OCI-LY1 (cell line): ENCODE measurements around the gene FRAS1.

Source experiments
- H2AFZ ChIP-seq: fragments of 200-600 bp; sonication (generic), shearing (Covaris generic); 2 replicates; pipeline ENCODE4 v1.6.0; 2014; ENCODE audit warnings: antibody characterized with exemption, mild to moderate bottlenecking, low read length
- H3F3A ChIP-seq: fragments of 200-600 bp; sonication (generic), shearing (Covaris generic); 2 replicates; pipeline ENCODE4 v1.6.0; 2014; ENCODE audit warnings: mild to moderate bottlenecking, antibody characterized with exemption, low read length, moderate library complexity; ENCODE audit not compliant: insufficient read depth
- H3K27ac ChIP-seq: fragments of 200-600 bp; sonication (generic); 2 replicates; pipeline ENCODE4 v1.5.1; 2014; ENCODE audit warnings: low read length, mixed run types, mild to moderate bottlenecking, low read depth; ENCODE audit not compliant: poor library complexity, severe bottlenecking
- H3K27me3 ChIP-seq: fragments of 200-600 bp; sonication (generic); 2 replicates; pipeline ENCODE4 v1.6.0; 2014; ENCODE audit warnings: antibody characterized with exemption, mild to moderate bottlenecking, low read length, moderate library complexity; ENCODE audit not compliant: insufficient read depth
- H3K36me3 ChIP-seq: fragments of 200-600 bp; sonication (generic); 2 replicates; pipeline ENCODE4 v1.6.1; 2014; ENCODE audit warnings: mild to moderate bottlenecking, antibody characterized with exemption, low read length, moderate library complexity, mixed read lengths; ENCODE audit not compliant: insufficient read depth
- H3K4me1 ChIP-seq: fragments of 200-600 bp; sonication (generic); 2 replicates; pipeline ENCODE4 v1.5.1; 2014; ENCODE audit warnings: mild to moderate bottlenecking, low read length, moderate library complexity; ENCODE audit not compliant: insufficient read depth, severe bottlenecking
- H3K4me2 ChIP-seq: fragments of 200-600 bp; sonication (generic), shearing (Covaris generic); 2 replicates; pipeline ENCODE4 v1.6.1; 2014; ENCODE audit warnings: low read length
- H3K4me3 ChIP-seq: fragments of 200-600 bp; sonication (generic); 2 replicates; pipeline ENCODE4 v1.5.1; 2014; ENCODE audit warnings: low read length, low read depth, mild to moderate bottlenecking, mixed read lengths; ENCODE audit not compliant: poor library complexity, severe bottlenecking
- H3K79me2 ChIP-seq: fragments of 200-600 bp; shearing (Covaris generic); 2 replicates; pipeline ENCODE4 v1.6.1; 2016; ENCODE audit warnings: mixed run types, low read length, mixed read lengths; ENCODE audit not compliant: insufficient read depth
- H3K9ac ChIP-seq: fragments of 200-600 bp; sonication (generic), shearing (Covaris generic); 2 replicates; pipeline ENCODE4 v1.6.1; 2014; ENCODE audit warnings: mild to moderate bottlenecking, low read length, mixed read lengths
- H3K9me2 ChIP-seq: fragments of 200-600 bp; sonication (generic), shearing (Covaris generic); 2 replicates; pipeline ENCODE4 v1.6.1; 2014; ENCODE audit warnings: low read depth, mild to moderate bottlenecking, low read length, mixed read lengths
- H3K9me3 ChIP-seq: fragments of 200-600 bp; shearing (Covaris generic); 2 replicates; pipeline ENCODE4 v1.6.1; 2014; ENCODE audit warnings: low read length, mixed read lengths
- H4K20me1 ChIP-seq: fragments of 200-600 bp; sonication (generic), shearing (Covaris generic); 2 replicates; pipeline ENCODE4 v1.6.0; 2016; ENCODE audit warnings: mild to moderate bottlenecking, low read length; ENCODE audit not compliant: insufficient read depth
- CTCF ChIP-seq: fragments of 200-600 bp; sonication (generic), shearing (Covaris generic); IDR thresholded peaks from 2 replicates; pipeline ENCODE4 v1.5.1; 2017; ENCODE audit warnings: mild to moderate bottlenecking, antibody characterized with exemption, low read length, moderate library complexity, mixed read lengths
- EZH2 ChIP-seq: fragments of 200-600 bp; sonication (generic), shearing (Covaris generic); IDR thresholded peaks from 2 replicates; pipeline ENCODE4 v1.8.0; 2017; ENCODE audit warnings: borderline replicate concordance, mixed run types, mild to moderate bottlenecking, antibody characterized with exemption, low read length, moderate library complexity, mixed read lengths

FRAS1 gene

GRCh38 chr4:78560296-78560963 is 503.3 kb downstream of the FRAS1 start:
- Histone ChIP-seq H3K27ac (no peak overlapping the region), H3K4me1 (no peaks in the 10 kb centered on the region), H2AFZ (no peak overlapping the region), H3F3A (no peaks in the 10 kb centered on the region), H3K27me3 (no peaks in the 10 kb centered on the region), H3K9me2 (no peaks in the 10 kb centered on the region), H3K4me2 (no peak overlapping the region), H3K9me3 (no peaks in the 10 kb centered on the region), H3K36me3 (no peaks in the 10 kb centered on the region), H4K20me1 (no peaks in the 10 kb centered on the region), H3K79me2 (no peaks in the 10 kb centered on the region), H3K4me3 (no peak overlapping the region), H3K9ac (no peak overlapping the region)
- no peak for TF ChIP-seq CTCF
- no peak for TF ChIP-seq EZH2

DNA sequence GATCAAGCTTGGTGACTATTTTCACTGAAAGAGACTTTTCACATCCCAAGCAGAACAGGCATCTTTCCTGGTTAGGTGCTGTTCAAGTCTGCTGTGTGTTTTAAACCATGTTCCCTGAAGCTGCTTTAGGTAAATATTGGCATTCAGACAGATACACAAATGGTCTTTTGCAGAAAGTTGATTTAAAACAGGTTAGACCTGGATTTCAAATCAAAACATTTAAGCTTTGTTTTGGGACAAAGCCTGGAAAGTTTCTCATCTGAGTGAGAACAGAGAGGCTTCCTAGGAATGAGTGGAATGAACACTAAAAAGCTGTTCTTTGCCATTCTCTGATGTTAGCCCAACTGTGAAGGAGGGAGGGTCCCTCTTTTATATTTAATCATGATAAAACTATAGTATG is 504.6 kb downstream of the FRAS1 start:
- H3K4me1 ChIP-seq: no peaks in the 10 kb centered on the region
- H2AFZ ChIP-seq: no peak overlapping the region
- no peaks in the 10 kb centered on the region for H3K36me3 ChIP-seq
- no peak overlapping the region for H3K4me2 ChIP-seq
- TF ChIP-seq CTCF (no peak), EZH2 (no peak)
- no peaks in the 10 kb centered on the region for H3F3A ChIP-seq
- H3K79me2 ChIP-seq: no peaks in the 10 kb centered on the region
- no peaks in the 10 kb centered on the region for H4K20me1 ChIP-seq
- no peaks in the 10 kb centered on the region for H3K27me3 ChIP-seq
- no peak overlapping the region for H3K4me3 ChIP-seq
- H3K27ac ChIP-seq: no peak overlapping the region
- no peak overlapping the region for H3K9ac ChIP-seq
- no peaks in the 10 kb centered on the region for H3K9me3 ChIP-seq
- H3K9me2 ChIP-seq: no peaks in the 10 kb centered on the region

DNA sequence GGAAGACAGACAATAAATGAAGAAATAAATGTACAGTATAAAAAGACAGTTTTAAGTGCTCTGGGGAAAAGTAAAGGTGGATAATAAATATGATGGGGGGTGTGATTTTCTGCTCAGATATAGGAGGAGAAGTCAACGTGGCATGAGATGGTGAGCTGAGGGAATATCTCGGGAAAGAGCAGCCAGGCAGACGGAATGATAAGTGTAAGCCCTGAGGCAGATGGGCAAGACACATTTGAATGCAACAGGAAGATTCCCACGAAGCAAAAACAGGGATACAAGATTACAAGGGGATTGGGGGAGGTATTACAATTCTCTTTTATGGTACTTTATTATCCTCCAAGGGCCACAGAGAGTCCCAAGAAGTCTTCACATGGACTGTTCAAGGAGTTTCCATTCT is 505.6 kb downstream of the FRAS1 start:
- H3K9me2 ChIP-seq: no peaks in the 10 kb centered on the region
- H3K4me1 ChIP-seq: no peaks in the 10 kb centered on the region
- TF ChIP-seq EZH2: no peak
- no peak for TF ChIP-seq CTCF
- no peak overlapping the region for H2AFZ ChIP-seq
- H3K79me2 ChIP-seq: no peaks in the 10 kb centered on the region
- no peaks in the 10 kb centered on the region for H4K20me1 ChIP-seq
- H3F3A ChIP-seq: no peaks in the 10 kb centered on the region
- no peak overlapping the region for H3K9ac ChIP-seq
- H3K4me3 ChIP-seq: no peak overlapping the region
- no peaks in the 10 kb centered on the region for H3K27me3 ChIP-seq
- H3K4me2 ChIP-seq: no peak overlapping the region
- no peaks in the 10 kb centered on the region for H3K36me3 ChIP-seq
- H3K27ac ChIP-seq: no peak overlapping the region
- no peaks in the 10 kb centered on the region for H3K9me3 ChIP-seq
